T-cell (primary cell): Measurements from ENCODE around the gene FAM162A. TPM values are rescaled to one million over a fixed set of nuclear protein-coding genes. Genes with fewer than 3 reads are reported as not detected.

ENCODE experiments used
- ATAC-seq, 4 experiments: fragments of 200-7000 bp in 3 of 4; fragments of 150-1000 bp in 1 of 4; cut with Tn5 transposase; replicated peaks in 1 of 4; 1 replicate in 3 of 4; 2 replicates in 1 of 4; pipeline ENCODE4 v1.10.0; 2021; ENCODE audit warnings: moderate library complexity in 3 of 4, mild to moderate bottlenecking in 2 of 4, moderate number of reproducible peaks in 1 of 4
- CTCF ChIA-PET, 2 donors: fragments of 300-600 bp; sonication (Branson Sonifier 250); formaldehyde crosslinking; loops; one replicate each; lab custom pipeline; 2022; ENCODE audit warnings: antibody characterized with exemption in 2 of 2; lab: Charles Lee
- POLR2A ChIA-PET, 2 donors: fragments of 300-600 bp; sonication (Branson Sonifier 250); formaldehyde crosslinking; loops; one replicate each; lab custom pipeline; 2022; ENCODE audit warnings: antibody characterized with exemption in 2 of 2; lab: Charles Lee
- DNase-seq, 35 experiments: peaks; one replicate each; pipeline versions ENCODE4 v3.0.0 to v3.0.0-alpha.2; 2013 to 2023
- H3K27ac ChIP-seq: one replicate; pipeline ENCODE4 v1.5.1; 2013; ENCODE audit warnings: low read length
- H3K27me3 ChIP-seq, 2 experiments: replicated peaks in 1 of 2; 1 replicate in 1 of 2; 2 replicates in 1 of 2; pipeline versions ENCODE4 v1.6.1 to v1.7.0; 2013; ENCODE audit warnings: low read length in 1 of 2, mixed read lengths in 1 of 2; ENCODE audit not compliant: control insufficient read depth in 2 of 2, insufficient read depth in 2 of 2; ENCODE audit errors: extremely low read depth in 1 of 2
- H3K36me3 ChIP-seq, 2 donors: 1 replicate in 1 of 2; 2 replicates in 1 of 2; pipeline versions ENCODE4 v1.6.1 to v1.7.0; 2013; ENCODE audit warnings: low read length in 1 of 2; ENCODE audit not compliant: control insufficient read depth in 2 of 2, insufficient read depth in 1 of 2; ENCODE audit errors: extremely low read depth in 1 of 2
- H3K4me1 ChIP-seq, 2 experiments: 1 replicate in 1 of 2; 2 replicates in 1 of 2; pipeline versions ENCODE4 v1.6.1 to v1.7.0; 2013; ENCODE audit warnings: low read length in 2 of 2, mixed read lengths in 1 of 2; ENCODE audit not compliant: insufficient read depth in 2 of 2, control insufficient read depth in 1 of 2; ENCODE audit errors: extremely low read depth in 1 of 2
- H3K4me3 ChIP-seq, 2 donors: 1 replicate in 1 of 2; 2 replicates in 1 of 2; pipeline versions ENCODE4 v1.5.1 to v1.7.0; 2013; ENCODE audit warnings: mild to moderate bottlenecking in 2 of 2, low read length in 1 of 2, moderate library complexity in 1 of 2; ENCODE audit not compliant: control insufficient read depth in 1 of 2; ENCODE audit errors: extremely low read depth in 1 of 2
- H3K9me3 ChIP-seq: 2 replicates; pipeline ENCODE4 v1.7.0; 2013
- H3K27ac Mint-ChIP-seq, 2 donors: one replicate each; pipeline ENCODE4 v1.8.0; 2020 to 2021; ENCODE audit warnings: mild to moderate bottlenecking in 2 of 2, mixed read lengths in 2 of 2
- H3K27me3 Mint-ChIP-seq, 2 donors: one replicate each; pipeline ENCODE4 v1.8.0; 2021 to 2022; ENCODE audit warnings: mixed read lengths in 2 of 2
- H3K36me3 Mint-ChIP-seq: one replicate; pipeline ENCODE4 v1.8.0; 2021; ENCODE audit warnings: mixed read lengths
- H3K4me1 Mint-ChIP-seq, 3 donors: one replicate each; pipeline ENCODE4 v1.8.0; 2020 to 2022; ENCODE audit warnings: mixed read lengths in 3 of 3, mild to moderate bottlenecking in 1 of 3
- H3K4me3 Mint-ChIP-seq, 3 donors: one replicate each; pipeline ENCODE4 v1.8.0; 2020 to 2022; ENCODE audit warnings: mild to moderate bottlenecking in 3 of 3, mixed read lengths in 3 of 3, moderate library complexity in 3 of 3
- H3K9me3 Mint-ChIP-seq, 3 donors: one replicate each; pipeline ENCODE4 v1.8.0; 2020 to 2022; ENCODE audit warnings: mixed read lengths in 3 of 3
- whole genome bisulfite sequencing: methylation state at CpG from one replicate; pipeline ENCODE4 v1.1.5; 2013; ENCODE audit warnings: missing lambda C conversion rate; ENCODE audit not compliant: insufficient coverage; 5-methylcytosine and 5-hydroxymethylcytosine counted together
- total RNA-seq, 35 experiments: library from RNA in 6 of 35; stranded (reverse) in 6 of 35; fragments of 120-200 nt in 1 of 35; gene quantifications; one replicate each; pipeline versions ENCODE4 v1.2.1 to v1.2.4 and lab custom pipeline; 2013 to 2026

The FAM162A gene
- total RNA-seq, 5 donors from 2014 or later (not counting 1 experiment from before 2014, with no cell fraction given), result 26.6 to 29.6 (median 28.1) TPM

GRCh38 chr3:122415762-122416654 is 32.0 kb downstream of the FAM162A start, which contains the start of gene WDR5B:
WDR5B (minus strand) TSS chr3:122416062; CDS start chr3:122415528, 534 bp downstream.
- Mint-ChIP-seq H3K27ac (peak within 1 kb of the TSS; percentile 100), H3K4me1 (peaks cover 45 to 66% (median 61%) of the 10 kb centered on the region in 3 donors), H3K9me3 (peaks cover 0 to 3% (median 0%) of the 10 kb centered on the region in 3 donors), H3K36me3 (peaks cover 15% of the 10 kb centered on the region), H3K27me3 (no peaks in the 10 kb centered on the region), H3K4me3 (peak within 1 kb of the TSS; percentile 95 to 99 (median 99))
- peak; percentile 91 to 93 (median 92) for ATAC-seq
- peak; percentile 91 to 100 (median 97) for DNase-seq
- under 1% methylated on average over 45 of the region's 48 CpGs for WGBS
- Histone ChIP-seq H3K9me3 (no peaks in the 10 kb centered on the region), H3K36me3 (peaks cover 0 to 14% of the 10 kb centered on the region in 2 donors), H3K27me3 (no peaks in the 10 kb centered on the region), H3K4me1 (peaks cover 14 to 15% of the 10 kb centered on the region in 2 experiments), H3K27ac (peak within 1 kb of the TSS; percentile 82), H3K4me3 (peak within 1 kb of the TSS; percentile 65 to 86)
- ChIA-PET POLR2A (interaction anchor here (0.5 to 2.2 kb wide), 18 partner anchors 10 to 852 kb away, joined by 3 to 14 read pairs (median 4); partner anchors contain the start of genes FAM162A (in 2 of the 2), KPNA1 (in 2 of the 2), HCLS1 (in 1 of the 2) and HSPBAP1 (in 1 of the 2)), CTCF (interaction anchor here (0.5 to 4.0 kb wide), 13 partner anchors 19 to 869 kb away, joined by 3 to 59 read pairs (median 3); partner anchors contain the start of genes FAM162A (in 2 of the 2), DTX3L (in 1 of the 2), HSPBAP1 (in 1 of the 2) and KPNA1 (in 1 of the 2))

- no peak for ATAC-seq
- H3K4me1 Mint-ChIP-seq, result peaks cover 44 to 64% (median 63%) of the 10 kb centered on the region in 3 donors
- H3K27ac Mint-ChIP-seq, result peak overlapping the region; percentile 100
- peaks cover 17% of the 10 kb centered on the region for H3K36me3 Mint-ChIP-seq
- no peak for DNase-seq
- H3K9me3 Mint-ChIP-seq, result peaks cover 0 to 3% (median 0%) of the 10 kb centered on the region in 3 donors
- Histone ChIP-seq H3K27ac (peak overlapping the region; percentile 82), H3K36me3 (peaks cover 0 to 11% of the 10 kb centered on the region in 2 donors), H3K9me3 (no peaks in the 10 kb centered on the region), H3K4me1 (peaks cover 14 to 15% of the 10 kb centered on the region in 2 experiments), H3K4me3 (peak overlapping the region; percentile 65 to 86), H3K27me3 (no peaks in the 10 kb centered on the region)
- H3K27me3 Mint-ChIP-seq, result no peaks in the 10 kb centered on the region
- H3K4me3 Mint-ChIP-seq, result peak overlapping the region; percentile 95 to 99 (median 99)
- CTCF ChIA-PET, result interaction anchor here in 1 of 2 donors (1.0 to 4.0 kb wide), 3 partner anchors 24 to 98 kb away, joined by 6 to 59 read pairs (median 20); partner anchors contain the start of genes FAM162A, KPNA1 and MIX23
- 71% methylated on average over 10 of the region's 14 CpGs for WGBS
- POLR2A ChIA-PET, result interaction anchor here (0.6 to 2.2 kb wide), 9 partner anchors 16 to 785 kb away, joined by 3 to 14 read pairs (median 5); partner anchors contain the start of genes KPNA1 (in 2 of the 2), EAF2 (in 1 of the 2), FAM162A (in 1 of the 2) and HSPBAP1 (in 1 of the 2)
These were observed 33.0 kb downstream of the FAM162A start for GRCh38 chr3:122416966-122417365.

- Mint-ChIP-seq H3K27ac (no peak overlapping the region), H3K9me3 (no peaks in the 10 kb centered on the region), H3K4me3 (no peak overlapping the region), H3K36me3 (peaks cover 21% of the 10 kb centered on the region), H3K27me3 (no peaks in the 10 kb centered on the region), H3K4me1 (peaks cover 11 to 26% (median 26%) of the 10 kb centered on the region in 3 donors)
- WGBS, result no CpG with 5 or more reads among the region's 4 CpGs
- ATAC-seq (no peak), DNase-seq (no peak)
- CTCF ChIA-PET, result no interaction called here
- Histone ChIP-seq H3K36me3 (peaks cover 2 to 12% of the 10 kb centered on the region in 2 donors), H3K27ac (no peak overlapping the region), H3K9me3 (no peaks in the 10 kb centered on the region), H3K27me3 (no peaks in the 10 kb centered on the region), H3K4me3 (no peak overlapping the region), H3K4me1 (peaks cover 6 to 9% of the 10 kb centered on the region in 2 experiments)
- POLR2A ChIA-PET, result interaction anchor here (0.6 kb wide), 2 partner anchors 25 to 676 kb away, joined by 3 to 5 read pairs; no protein-coding TSS in a partner anchor
These were observed 37.1 kb downstream of the FAM162A start for GRCh38 chr3:122421101-122421500.

GRCh38 chr3:122421836-122422235 is 37.9 kb downstream of the FAM162A start:
- H3K36me3 ChIP-seq, result peaks cover 2 to 19% of the 10 kb centered on the region in 2 donors
- Mint-ChIP-seq H3K4me1 (peaks cover 4 to 20% (median 19%) of the 10 kb centered on the region in 3 donors), H3K36me3 (peaks cover 28% of the 10 kb centered on the region), H3K27ac (no peak overlapping the region), H3K27me3 (no peaks in the 10 kb centered on the region), H3K4me3 (no peak overlapping the region), H3K9me3 (no peaks in the 10 kb centered on the region)
- POLR2A ChIA-PET, result no interaction called here
- H3K9me3 ChIP-seq, result no peaks in the 10 kb centered on the region
- H3K27me3 ChIP-seq, result no peaks in the 10 kb centered on the region
- no peak for DNase-seq
- ATAC-seq, result no peak
- H3K4me3 ChIP-seq, result no peak overlapping the region
- peaks cover 4 to 6% of the 10 kb centered on the region in 2 experiments for H3K4me1 ChIP-seq
- CTCF ChIA-PET, result no interaction called here
- WGBS, result no CpG with 5 or more reads among the region's 2 CpGs
- H3K27ac ChIP-seq, result no peak overlapping the region

GRCh38 chr3:122427857-122428471 is 44.0 kb downstream of the FAM162A start:
- H3K9me3 Mint-ChIP-seq, result peaks cover 0 to 7% (median 3%) of the 10 kb centered on the region in 3 donors
- peak overlapping the region; percentile 44 to 71 for H3K27ac Mint-ChIP-seq
- no CpG with 5 or more reads among the region's 2 CpGs for WGBS
- POLR2A ChIA-PET, result no interaction called here
- DNase-seq (no peak), ATAC-seq (no peak)
- H3K4me1 Mint-ChIP-seq, result peaks cover 0 to 6% (median 6%) of the 10 kb centered on the region in 3 donors
- peaks cover 68% of the 10 kb centered on the region for H3K36me3 Mint-ChIP-seq
- Histone ChIP-seq H3K4me1 (no peaks in the 10 kb centered on the region), H3K4me3 (no peak overlapping the region), H3K9me3 (peaks cover 5% of the 10 kb centered on the region), H3K27me3 (no peaks in the 10 kb centered on the region), H3K27ac (no peak overlapping the region), H3K36me3 (peaks cover 6 to 39% of the 10 kb centered on the region in 2 donors)
- no peaks in the 10 kb centered on the region for H3K27me3 Mint-ChIP-seq
- CTCF ChIA-PET, result no interaction called here
- H3K4me3 Mint-ChIP-seq, result no peak overlapping the region
